ENCODE results near the gene SFXN2. TPM values are rescaled to one million over a fixed set of nuclear protein-coding genes. Genes with fewer than 3 reads are reported as not detected.
"Not testable (repeated sequence)": the region's sequence is repeated elsewhere in the genome, so short reads cannot be mapped to it uniquely, and the experiment has no call there.

The SFXN2 gene
- total and polyA plus RNA-seq, 4 donors: 6.9 to 14.6 (median 8.9) TPM

- no peak overlapping the region for H3K4me3 ChIP-seq (ENCODE audit: low read depth, low read length)
- H3K9me3 ChIP-seq (ENCODE audit: control insufficient read depth, insufficient read depth, low read length): no peaks in the 10 kb centered on the region
- WGBS (ENCODE audit: insufficient coverage): 7% methylated on average over 9 of the region's 9 CpGs
- peaks cover 55% of the 10 kb centered on the region for H3K4me1 ChIP-seq (ENCODE audit: control insufficient read depth, insufficient read depth, low read length)
- DNase-seq (ENCODE audit: low read depth in 4 of 6, low spot score in 6 of 6): peak in 2 of 6 donors; percentile 64 to 78
- H3K27ac ChIP-seq (ENCODE audit: low read depth, low read length): peak overlapping the region; percentile 95
- peaks cover 26% of the 10 kb centered on the region for H3K36me3 ChIP-seq (ENCODE audit: control insufficient read depth, insufficient read depth, low read length)
- no peaks in the 10 kb centered on the region for H3K27me3 ChIP-seq (ENCODE audit: control insufficient read depth, insufficient read depth, low read length)
These were observed 35.6 kb upstream of the SFXN2 start for GRCh38 chr10:102678842-102679289.

GRCh38 chr10:102679596-102679995, 34.8 kb upstream of the SFXN2 start:
- Histone ChIP-seq H3K27ac (ENCODE audit: low read depth, low read length) (peak overlapping the region; percentile 95), H3K4me1 (ENCODE audit: control insufficient read depth, insufficient read depth, low read length) (peaks cover 48% of the 10 kb centered on the region), H3K27me3 (ENCODE audit: control insufficient read depth, insufficient read depth, low read length) (no peaks in the 10 kb centered on the region), H3K4me3 (ENCODE audit: low read depth, low read length) (no peak overlapping the region), H3K9me3 (ENCODE audit: control insufficient read depth, insufficient read depth, low read length) (no peaks in the 10 kb centered on the region), H3K36me3 (ENCODE audit: control insufficient read depth, insufficient read depth, low read length) (peaks cover 27% of the 10 kb centered on the region)
- DNase-seq (ENCODE audit: low read depth in 4 of 6, low spot score in 6 of 6): no peak
- WGBS (ENCODE audit: insufficient coverage): 92% methylated on average over 3 of the region's 4 CpGs

GRCh38 chr10:102681696-102682095, 32.7 kb upstream of the SFXN2 start:
- no peaks in the 10 kb centered on the region for H3K9me3 ChIP-seq (ENCODE audit: control insufficient read depth, insufficient read depth, low read length)
- WGBS (ENCODE audit: insufficient coverage): 100% methylated on average over 1 of the region's 5 CpGs
- H3K27me3 ChIP-seq (ENCODE audit: control insufficient read depth, insufficient read depth, low read length): no peaks in the 10 kb centered on the region
- H3K4me3 ChIP-seq (ENCODE audit: low read depth, low read length): no peak overlapping the region
- DNase-seq (ENCODE audit: low read depth in 4 of 6, low spot score in 6 of 6): no peak
- H3K36me3 ChIP-seq (ENCODE audit: control insufficient read depth, insufficient read depth, low read length): peaks cover 43% of the 10 kb centered on the region
- no peak overlapping the region for H3K27ac ChIP-seq (ENCODE audit: low read depth, low read length)
- H3K4me1 ChIP-seq (ENCODE audit: control insufficient read depth, insufficient read depth, low read length): peaks cover 29% of the 10 kb centered on the region

GRCh38 chr10:102682416-102682815, 32.0 kb upstream of the SFXN2 start:
- no peak for DNase-seq (ENCODE audit: low read depth in 4 of 6, low spot score in 6 of 6)
- no peak overlapping the region for H3K27ac ChIP-seq (ENCODE audit: low read depth, low read length)
- 82% methylated on average over 4 of the region's 7 CpGs for WGBS (ENCODE audit: insufficient coverage)
- no peaks in the 10 kb centered on the region for H3K9me3 ChIP-seq (ENCODE audit: control insufficient read depth, insufficient read depth, low read length)
- H3K27me3 ChIP-seq (ENCODE audit: control insufficient read depth, insufficient read depth, low read length): no peaks in the 10 kb centered on the region
- no peak overlapping the region for H3K4me3 ChIP-seq (ENCODE audit: low read depth, low read length)
- peaks cover 47% of the 10 kb centered on the region for H3K36me3 ChIP-seq (ENCODE audit: control insufficient read depth, insufficient read depth, low read length)
- H3K4me1 ChIP-seq (ENCODE audit: control insufficient read depth, insufficient read depth, low read length): peaks cover 22% of the 10 kb centered on the region

DNA sequence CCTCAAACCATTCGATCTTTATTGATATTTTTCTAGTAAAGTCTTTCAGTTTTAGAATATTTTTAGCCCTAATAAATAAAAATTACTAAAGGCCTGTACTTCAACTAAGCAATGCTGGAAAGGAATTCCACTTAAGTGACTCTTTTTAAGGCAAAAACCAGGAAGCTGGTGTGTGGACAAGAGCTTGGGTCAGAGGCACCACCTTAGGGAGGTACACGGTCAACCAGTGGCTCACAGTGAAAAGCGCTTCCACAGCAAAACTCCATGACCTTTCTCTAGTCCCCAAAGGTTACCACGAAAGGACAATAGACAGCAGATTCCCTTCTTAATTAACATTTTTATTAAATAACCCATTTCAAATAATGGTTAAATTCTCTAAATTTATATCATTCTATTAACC, 31.5 kb upstream of the SFXN2 start:
- H3K9me3 ChIP-seq (ENCODE audit: control insufficient read depth, insufficient read depth, low read length): no peaks in the 10 kb centered on the region
- no peak overlapping the region for H3K27ac ChIP-seq (ENCODE audit: low read depth, low read length)
- H3K27me3 ChIP-seq (ENCODE audit: control insufficient read depth, insufficient read depth, low read length): no peaks in the 10 kb centered on the region
- H3K36me3 ChIP-seq (ENCODE audit: control insufficient read depth, insufficient read depth, low read length): peaks cover 48% of the 10 kb centered on the region
- DNase-seq (ENCODE audit: low read depth in 4 of 6, low spot score in 6 of 6): no peak
- peaks cover 16% of the 10 kb centered on the region for H3K4me1 ChIP-seq (ENCODE audit: control insufficient read depth, insufficient read depth, low read length)
- no peak overlapping the region for H3K4me3 ChIP-seq (ENCODE audit: low read depth, low read length)
- WGBS (ENCODE audit: insufficient coverage): no CpG with 5 or more reads among the region's 4 CpGs

- H3K4me1 ChIP-seq (ENCODE audit: control insufficient read depth, insufficient read depth, low read length): peaks cover 11% of the 10 kb centered on the region
- peaks cover 51% of the 10 kb centered on the region for H3K36me3 ChIP-seq (ENCODE audit: control insufficient read depth, insufficient read depth, low read length)
- WGBS (ENCODE audit: insufficient coverage): 85% methylated on average over 2 of the region's 5 CpGs
- no peaks in the 10 kb centered on the region for H3K27me3 ChIP-seq (ENCODE audit: control insufficient read depth, insufficient read depth, low read length)
- no peak overlapping the region for H3K4me3 ChIP-seq (ENCODE audit: low read depth, low read length)
- no peaks in the 10 kb centered on the region for H3K9me3 ChIP-seq (ENCODE audit: control insufficient read depth, insufficient read depth, low read length)
- no peak overlapping the region for H3K27ac ChIP-seq (ENCODE audit: low read depth, low read length)
- no peak for DNase-seq (ENCODE audit: low read depth in 4 of 6, low spot score in 6 of 6)
These were observed 30.7 kb upstream of the SFXN2 start for GRCh38 chr10:102683736-102684135.

GRCh38 chr10:102691285-102692066, 23.0 kb upstream of the SFXN2 start:
- Histone ChIP-seq H3K27ac (ENCODE audit: low read depth, low read length) (no peak overlapping the region), H3K36me3 (ENCODE audit: control insufficient read depth, insufficient read depth, low read length) (peaks cover 43% of the 10 kb centered on the region), H3K27me3 (ENCODE audit: control insufficient read depth, insufficient read depth, low read length) (no peaks in the 10 kb centered on the region), H3K4me1 (ENCODE audit: control insufficient read depth, insufficient read depth, low read length) (no peaks in the 10 kb centered on the region), H3K4me3 (ENCODE audit: low read depth, low read length) (no peak overlapping the region), H3K9me3 (ENCODE audit: control insufficient read depth, insufficient read depth, low read length) (no peaks in the 10 kb centered on the region)
- 93% methylated on average over 3 of the region's 8 CpGs for WGBS (ENCODE audit: insufficient coverage)
- no peak for DNase-seq (ENCODE audit: low read depth in 4 of 6, low spot score in 6 of 6)

DNA sequence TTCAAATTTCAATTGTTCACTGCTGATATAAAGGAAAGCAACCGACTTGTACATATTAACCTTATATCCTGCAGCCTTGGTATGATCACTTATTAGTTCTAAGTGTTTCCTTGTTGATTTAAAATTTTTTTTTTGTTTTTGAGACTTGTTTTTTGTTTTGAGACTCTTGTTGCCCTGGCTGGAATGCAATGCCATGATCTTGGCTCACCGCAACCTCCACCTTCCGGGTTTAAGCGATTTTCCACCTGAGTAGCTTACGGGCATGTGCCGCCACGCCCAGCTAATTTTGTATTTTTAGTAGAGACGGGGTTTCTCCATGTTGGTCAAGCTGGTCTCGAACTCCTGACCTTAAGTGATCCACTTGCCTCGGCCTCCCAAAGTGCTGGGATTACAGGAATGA, 19.0 kb upstream of the SFXN2 start:
- WGBS (ENCODE audit: insufficient coverage): 94% methylated on average over 8 of the region's 10 CpGs
- peaks cover 45% of the 10 kb centered on the region for H3K36me3 ChIP-seq (ENCODE audit: control insufficient read depth, insufficient read depth, low read length)
- not testable (repeated sequence) for H3K9me3 ChIP-seq (ENCODE audit: control insufficient read depth, insufficient read depth, low read length); H3K27ac ChIP-seq (ENCODE audit: low read depth, low read length); H3K27me3 ChIP-seq (ENCODE audit: control insufficient read depth, insufficient read depth, low read length); H3K4me1 ChIP-seq (ENCODE audit: control insufficient read depth, insufficient read depth, low read length); DNase-seq (ENCODE audit: low read depth in 4 of 6, low spot score in 6 of 6); H3K4me3 ChIP-seq (ENCODE audit: low read depth, low read length)

DNA sequence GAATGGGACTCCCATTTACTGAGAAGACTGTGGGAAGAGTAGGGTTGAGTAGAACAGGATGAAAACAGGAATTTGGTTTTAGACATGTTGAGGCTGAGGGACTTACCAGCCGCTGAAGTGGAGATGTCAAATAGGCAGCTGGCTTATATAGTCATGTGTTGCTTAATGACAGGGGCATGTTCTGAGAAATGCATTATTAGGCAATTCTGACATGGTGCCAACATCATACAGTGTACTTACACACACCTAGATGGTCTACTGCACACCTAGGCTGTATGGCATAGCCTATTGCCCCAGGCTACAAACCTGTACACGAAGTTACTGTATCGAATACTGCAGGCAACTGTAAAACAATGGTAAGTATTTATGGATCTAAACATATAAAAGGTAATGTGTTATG, 17.7 kb upstream of the SFXN2 start:
- no peaks in the 10 kb centered on the region for H3K27me3 ChIP-seq (ENCODE audit: control insufficient read depth, insufficient read depth, low read length)
- H3K9me3 ChIP-seq (ENCODE audit: control insufficient read depth, insufficient read depth, low read length): no peaks in the 10 kb centered on the region
- H3K4me1 ChIP-seq (ENCODE audit: control insufficient read depth, insufficient read depth, low read length): no peaks in the 10 kb centered on the region
- 100% methylated on average over 1 of the region's 3 CpGs for WGBS (ENCODE audit: insufficient coverage)
- no peak overlapping the region for H3K4me3 ChIP-seq (ENCODE audit: low read depth, low read length)
- peaks cover 45% of the 10 kb centered on the region for H3K36me3 ChIP-seq (ENCODE audit: control insufficient read depth, insufficient read depth, low read length)
- no peak for DNase-seq (ENCODE audit: low read depth in 4 of 6, low spot score in 6 of 6)
- H3K27ac ChIP-seq (ENCODE audit: low read depth, low read length): no peak overlapping the region

DNA sequence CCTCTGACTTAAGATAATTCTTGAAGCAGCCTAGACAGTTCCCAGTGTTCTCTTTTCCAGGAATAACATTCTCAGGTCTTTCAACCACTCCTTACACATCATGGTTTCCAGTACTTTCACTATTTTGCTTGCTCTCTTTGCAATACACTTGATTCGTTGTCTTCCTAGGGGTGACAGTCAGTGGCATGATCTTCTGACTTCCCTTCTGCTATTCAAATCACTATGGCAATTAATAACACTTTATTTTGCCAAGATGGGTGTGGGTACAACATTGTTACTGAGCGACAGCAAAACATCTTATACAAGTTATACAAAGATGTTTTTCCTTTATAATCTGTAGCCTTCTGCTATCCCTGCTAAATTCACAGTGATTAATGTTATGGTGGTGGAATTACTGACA, 15.5 kb upstream of the SFXN2 start:
- 100% methylated on average over 1 of the region's 2 CpGs for WGBS (ENCODE audit: insufficient coverage)
- H3K36me3 ChIP-seq (ENCODE audit: control insufficient read depth, insufficient read depth, low read length): peaks cover 43% of the 10 kb centered on the region

More for the DNA sequence above, 15.5 kb upstream of the SFXN2 start:
- Histone ChIP-seq H3K27me3 (ENCODE audit: control insufficient read depth, insufficient read depth, low read length) (no peaks in the 10 kb centered on the region), H3K27ac (ENCODE audit: low read depth, low read length) (no peak overlapping the region), H3K4me3 (ENCODE audit: low read depth, low read length) (no peak overlapping the region), H3K4me1 (ENCODE audit: control insufficient read depth, insufficient read depth, low read length) (no peaks in the 10 kb centered on the region), H3K9me3 (ENCODE audit: control insufficient read depth, insufficient read depth, low read length) (no peaks in the 10 kb centered on the region)
- DNase-seq (ENCODE audit: low read depth in 4 of 6, low spot score in 6 of 6): no peak
